DOHH2 (cell line): ENCODE measurements around the gene POC1B.

Experiments used
- H3F3A ChIP-seq: fragments of 200-600 bp; sonication (generic), shearing (Covaris generic); 2 replicates; pipeline ENCODE4 v1.6.0; 2016; ENCODE audit warnings: antibody characterized with exemption, mild to moderate bottlenecking; ENCODE audit not compliant: control insufficient read depth, insufficient read depth
- H3K27ac ChIP-seq: fragments of 200-600 bp; sonication (generic); 2 replicates; pipeline ENCODE4 v1.5.1; 2014; ENCODE audit warnings: low read depth, mild to moderate bottlenecking, low read length, moderate library complexity
- H3K27me3 ChIP-seq: fragments of 200-600 bp; sonication (generic); 2 replicates; pipeline ENCODE4 v1.6.1; 2014; ENCODE audit warnings: mild to moderate bottlenecking, low read length, mixed read lengths; ENCODE audit not compliant: control insufficient read depth
- H3K36me3 ChIP-seq: fragments of 200-600 bp; sonication (generic); 2 replicates; pipeline ENCODE4 v1.6.1; 2014; ENCODE audit warnings: mild to moderate bottlenecking, low read length, moderate library complexity, mixed read lengths; ENCODE audit not compliant: control insufficient read depth
- H3K4me1 ChIP-seq: fragments of 200-600 bp; sonication (generic); 2 replicates; pipeline ENCODE4 v1.6.1; 2014; ENCODE audit warnings: mild to moderate bottlenecking, low read length, mixed read lengths; ENCODE audit not compliant: control insufficient read depth
- H3K4me2 ChIP-seq: fragments of 200-600 bp; sonication (generic); 2 replicates; pipeline ENCODE4 v1.6.0; 2014; ENCODE audit warnings: mild to moderate bottlenecking, low read length, moderate library complexity
- H3K4me3 ChIP-seq: fragments of 200-600 bp; sonication (generic); 2 replicates; pipeline ENCODE4 v1.5.1; 2014; ENCODE audit warnings: mild to moderate bottlenecking, low read length, mixed read lengths
- H3K79me2 ChIP-seq: fragments of 200-600 bp; sonication (generic); 2 replicates; pipeline ENCODE4 v1.6.1; 2014; ENCODE audit warnings: mild to moderate bottlenecking, low read length, mixed read lengths; ENCODE audit not compliant: control insufficient read depth
- H3K9me2 ChIP-seq: fragments of 200-600 bp; sonication (generic); replicated peaks from 2 replicates; pipeline ENCODE4 v1.6.1; 2014; ENCODE audit warnings: mild to moderate bottlenecking, low read length, mixed read lengths; ENCODE audit not compliant: control insufficient read depth
- H3K9me3 ChIP-seq: fragments of 200-600 bp; sonication (generic); 2 replicates; pipeline ENCODE4 v1.6.1; 2014; ENCODE audit warnings: antibody characterized with exemption, low read length, mixed read lengths; ENCODE audit not compliant: control insufficient read depth, insufficient read depth
- H4K20me1 ChIP-seq: fragments of 200-600 bp; sonication (generic); 2 replicates; pipeline ENCODE4 v1.6.0; 2014; ENCODE audit warnings: low read depth, mild to moderate bottlenecking, antibody characterized with exemption, low read length, moderate library complexity; ENCODE audit not compliant: control insufficient read depth, insufficient read depth
- EZH2phosphoT487 ChIP-seq: fragments of 200-600 bp; sonication (generic); IDR thresholded peaks from 2 replicates; pipeline ENCODE4 v1.6.1; 2017; ENCODE audit warnings: borderline replicate concordance, mild to moderate bottlenecking, antibody characterized with exemption, low read length, moderate library complexity, mixed read lengths
- TF ChIP-seq, protein P1 (sequence below): fragments of 200-600 bp; sonication (generic); IDR thresholded peaks from one replicate; pipeline ENCODE4 v1.5.1; 2014; ENCODE audit warnings: antibody characterized with exemption, mild to moderate bottlenecking, low read depth, low read length; ENCODE audit not compliant: poor library complexity, severe bottlenecking

Gene POC1B

DNA sequence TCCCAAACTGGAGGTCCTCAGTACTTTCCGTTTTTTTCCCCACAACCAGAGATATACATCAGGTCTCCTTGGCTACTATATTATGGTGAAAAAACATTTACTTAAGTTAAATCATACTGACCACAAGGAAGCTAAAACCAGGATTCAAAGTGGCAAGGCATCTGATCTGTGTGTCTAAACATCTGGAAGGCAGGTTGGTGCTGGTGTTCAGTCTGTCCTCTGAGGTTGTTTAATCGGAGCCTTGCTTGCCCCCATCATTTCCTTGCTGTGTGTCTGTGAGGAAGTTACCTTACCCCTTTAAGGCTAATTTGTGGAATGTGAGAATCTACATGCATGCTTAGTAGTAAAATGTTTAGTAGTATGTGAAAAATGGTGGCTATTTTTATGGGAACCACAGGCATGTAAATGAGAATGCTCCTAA, 76.9 kb downstream of the POC1B start:
- Histone ChIP-seq H3F3A (no peaks in the 10 kb centered on the region), H3K9me3 (no peaks in the 10 kb centered on the region), H3K4me2 (no peak overlapping the region), H3K79me2 (no peaks in the 10 kb centered on the region), H3K9me2 (no peaks in the 10 kb centered on the region), H3K36me3 (no peaks in the 10 kb centered on the region), H3K27me3 (no peaks in the 10 kb centered on the region), H3K4me3 (no peak overlapping the region), H4K20me1 (no peaks in the 10 kb centered on the region), H3K27ac (no peak overlapping the region), H3K4me1 (no peaks in the 10 kb centered on the region)
- TF ChIP-seq, protein P1, sequence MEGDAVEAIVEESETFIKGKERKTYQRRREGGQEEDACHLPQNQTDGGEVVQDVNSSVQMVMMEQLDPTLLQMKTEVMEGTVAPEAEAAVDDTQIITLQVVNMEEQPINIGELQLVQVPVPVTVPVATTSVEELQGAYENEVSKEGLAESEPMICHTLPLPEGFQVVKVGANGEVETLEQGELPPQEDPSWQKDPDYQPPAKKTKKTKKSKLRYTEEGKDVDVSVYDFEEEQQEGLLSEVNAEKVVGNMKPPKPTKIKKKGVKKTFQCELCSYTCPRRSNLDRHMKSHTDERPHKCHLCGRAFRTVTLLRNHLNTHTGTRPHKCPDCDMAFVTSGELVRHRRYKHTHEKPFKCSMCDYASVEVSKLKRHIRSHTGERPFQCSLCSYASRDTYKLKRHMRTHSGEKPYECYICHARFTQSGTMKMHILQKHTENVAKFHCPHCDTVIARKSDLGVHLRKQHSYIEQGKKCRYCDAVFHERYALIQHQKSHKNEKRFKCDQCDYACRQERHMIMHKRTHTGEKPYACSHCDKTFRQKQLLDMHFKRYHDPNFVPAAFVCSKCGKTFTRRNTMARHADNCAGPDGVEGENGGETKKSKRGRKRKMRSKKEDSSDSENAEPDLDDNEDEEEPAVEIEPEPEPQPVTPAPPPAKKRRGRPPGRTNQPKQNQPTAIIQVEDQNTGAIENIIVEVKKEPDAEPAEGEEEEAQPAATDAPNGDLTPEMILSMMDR, result no peak

- no peak overlapping the region for H3K4me2 ChIP-seq
- no peak overlapping the region for H3K27ac ChIP-seq
- no peaks in the 10 kb centered on the region for H3K9me2 ChIP-seq
- no peaks in the 10 kb centered on the region for H3F3A ChIP-seq
- H3K36me3 ChIP-seq, result no peaks in the 10 kb centered on the region
- no peaks in the 10 kb centered on the region for H3K79me2 ChIP-seq
- H3K4me3 ChIP-seq, result no peak overlapping the region
- TF ChIP-seq EZH2phosphoT487, result no peak
- TF ChIP-seq, protein P1, result no peak
- no peaks in the 10 kb centered on the region for H3K27me3 ChIP-seq
- H4K20me1 ChIP-seq, result no peaks in the 10 kb centered on the region
- no peaks in the 10 kb centered on the region for H3K4me1 ChIP-seq
- H3K9me3 ChIP-seq, result no peaks in the 10 kb centered on the region
These were observed 77.3 kb downstream of the POC1B start for GRCh38 chr12:89448526-89448925.

- no peaks in the 10 kb centered on the region for H3K27me3 ChIP-seq
- no peaks in the 10 kb centered on the region for H3K79me2 ChIP-seq
- H3K4me2 ChIP-seq, result no peak overlapping the region
- no peaks in the 10 kb centered on the region for H3K4me1 ChIP-seq
- no peaks in the 10 kb centered on the region for H3K36me3 ChIP-seq
- no peaks in the 10 kb centered on the region for H3K9me2 ChIP-seq
- no peaks in the 10 kb centered on the region for H3K9me3 ChIP-seq
- no peak overlapping the region for H3K4me3 ChIP-seq
- no peak overlapping the region for H3K27ac ChIP-seq
- no peak for TF ChIP-seq EZH2phosphoT487
- TF ChIP-seq, protein P1, result no peak
- no peaks in the 10 kb centered on the region for H4K20me1 ChIP-seq
- no peaks in the 10 kb centered on the region for H3F3A ChIP-seq
These were observed 85.9 kb downstream of the POC1B start for GRCh38 chr12:89439941-89440340.

DNA sequence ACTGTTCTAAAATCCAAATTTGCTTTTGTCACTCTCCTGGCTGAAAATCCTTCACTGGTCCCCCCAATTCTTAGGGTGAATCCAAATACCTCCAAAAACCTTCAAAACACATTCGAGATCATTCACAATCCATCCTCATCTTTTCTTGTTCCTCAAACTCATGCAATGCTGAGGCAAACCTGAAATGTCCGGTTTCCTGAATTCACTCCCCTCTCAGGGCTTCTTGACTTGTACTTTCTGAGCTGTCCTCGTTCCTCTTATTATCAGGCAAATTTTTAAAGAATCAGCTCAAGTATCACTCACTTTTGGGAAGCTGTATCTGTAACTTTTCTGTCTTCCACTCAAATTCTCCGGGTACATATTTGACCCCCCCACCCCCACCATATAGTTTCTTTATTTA, 88.6 kb downstream of the POC1B start:
- H3K36me3 ChIP-seq, result no peaks in the 10 kb centered on the region
- no peak overlapping the region for H3K4me2 ChIP-seq
- no peak for TF ChIP-seq EZH2phosphoT487
- TF ChIP-seq, protein P1, result no peak
- H3K9me2 ChIP-seq, result no peaks in the 10 kb centered on the region
- no peaks in the 10 kb centered on the region for H3K27me3 ChIP-seq
- no peaks in the 10 kb centered on the region for H3K9me3 ChIP-seq
- no peak overlapping the region for H3K27ac ChIP-seq
- H3F3A ChIP-seq, result no peaks in the 10 kb centered on the region
- no peaks in the 10 kb centered on the region for H3K79me2 ChIP-seq
- no peaks in the 10 kb centered on the region for H3K4me1 ChIP-seq
- H4K20me1 ChIP-seq, result no peaks in the 10 kb centered on the region
- H3K4me3 ChIP-seq, result no peak overlapping the region
